Measurements from ENCODE around the gene SLIT2.

Gene SLIT2, protein sequence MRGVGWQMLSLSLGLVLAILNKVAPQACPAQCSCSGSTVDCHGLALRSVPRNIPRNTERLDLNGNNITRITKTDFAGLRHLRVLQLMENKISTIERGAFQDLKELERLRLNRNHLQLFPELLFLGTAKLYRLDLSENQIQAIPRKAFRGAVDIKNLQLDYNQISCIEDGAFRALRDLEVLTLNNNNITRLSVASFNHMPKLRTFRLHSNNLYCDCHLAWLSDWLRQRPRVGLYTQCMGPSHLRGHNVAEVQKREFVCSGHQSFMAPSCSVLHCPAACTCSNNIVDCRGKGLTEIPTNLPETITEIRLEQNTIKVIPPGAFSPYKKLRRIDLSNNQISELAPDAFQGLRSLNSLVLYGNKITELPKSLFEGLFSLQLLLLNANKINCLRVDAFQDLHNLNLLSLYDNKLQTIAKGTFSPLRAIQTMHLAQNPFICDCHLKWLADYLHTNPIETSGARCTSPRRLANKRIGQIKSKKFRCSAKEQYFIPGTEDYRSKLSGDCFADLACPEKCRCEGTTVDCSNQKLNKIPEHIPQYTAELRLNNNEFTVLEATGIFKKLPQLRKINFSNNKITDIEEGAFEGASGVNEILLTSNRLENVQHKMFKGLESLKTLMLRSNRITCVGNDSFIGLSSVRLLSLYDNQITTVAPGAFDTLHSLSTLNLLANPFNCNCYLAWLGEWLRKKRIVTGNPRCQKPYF (N-terminal part only)

DNA sequence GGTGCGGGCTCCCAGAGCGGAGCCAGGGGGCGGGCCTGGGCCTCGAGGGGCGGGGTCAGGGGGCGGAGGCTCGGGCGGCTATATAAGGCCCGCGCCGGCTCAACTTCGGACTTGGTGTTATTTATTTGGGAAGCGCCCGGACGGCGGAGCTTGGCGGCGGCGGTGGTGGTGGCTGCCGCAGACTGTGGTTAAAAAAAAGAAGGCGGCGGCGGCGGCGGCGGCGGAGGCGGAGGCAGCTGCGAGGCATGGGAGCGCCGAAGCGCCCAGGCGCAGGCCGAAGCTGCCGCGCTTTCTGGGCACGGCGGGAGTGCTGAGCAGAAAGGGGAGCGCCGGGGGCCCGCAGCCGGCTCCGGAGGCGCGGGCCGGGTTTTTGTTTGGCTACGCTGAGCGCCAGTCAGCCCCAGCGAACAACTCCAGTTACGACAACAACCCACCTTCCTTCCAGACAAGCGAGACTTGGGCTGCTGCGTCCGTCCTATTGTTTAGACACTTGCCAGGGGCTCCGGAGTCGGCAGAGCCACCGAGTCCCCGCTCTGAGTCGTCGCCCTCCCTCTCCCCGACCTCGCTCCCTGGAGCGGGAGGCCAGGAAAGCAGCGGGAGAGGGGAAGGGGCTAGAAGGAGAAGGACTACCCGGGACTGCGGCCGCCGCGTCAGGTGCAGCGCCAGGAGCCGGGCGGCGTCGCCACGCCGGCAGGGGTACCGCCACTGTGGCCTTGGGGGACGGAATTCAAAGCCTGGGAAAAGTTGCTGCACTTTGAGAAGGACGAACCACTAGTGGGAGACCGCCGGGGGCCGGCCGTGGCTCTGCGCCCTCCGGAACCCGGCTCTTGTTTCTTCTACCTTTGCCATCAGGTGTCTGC lies at the start of gene SLIT2:
Gene SLIT2 (plus strand): TSS at position 110 of the 860 bp plus-strand sequence. CDS start 1,911 bp downstream, outside the sequence.
- H3K4me1 Mint-ChIP-seq (ENCODE audit: low read depth), result peaks cover 2% of the 10 kb centered on the region
- peaks cover 54% of the 10 kb centered on the region for H3K27me3 Mint-ChIP-seq (ENCODE audit: low read depth)
- peaks cover 2% of the 10 kb centered on the region for H3K36me3 Mint-ChIP-seq (ENCODE audit: low read depth)
- H3K27ac Mint-ChIP-seq, result peak within 1 kb of the TSS; percentile 31
- peak within 1 kb of the TSS; percentile 60 for H3K4me3 Mint-ChIP-seq
- H3K9me3 Mint-ChIP-seq, result no peaks in the 10 kb centered on the region

DNA sequence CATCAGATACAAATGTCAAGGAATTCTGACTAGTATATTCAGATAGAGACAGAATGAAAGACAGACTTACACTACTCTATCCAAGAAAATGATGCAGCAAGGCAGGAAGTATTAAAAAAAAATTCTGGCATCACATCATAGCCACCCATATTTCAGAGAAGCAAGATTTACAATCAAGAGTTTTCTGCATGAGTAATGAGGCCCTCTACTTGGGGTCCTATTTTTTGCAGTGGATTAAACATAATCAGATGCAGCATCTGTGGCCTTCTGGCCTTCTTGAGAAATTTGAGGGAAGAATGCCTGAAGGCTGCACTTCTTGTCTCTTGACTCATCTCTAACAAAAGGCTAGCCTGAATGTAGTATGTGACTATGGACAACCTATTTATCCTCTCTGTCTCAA lies 48.2 kb upstream of the SLIT2 start:
- Mint-ChIP-seq H3K27me3 (ENCODE audit: low read depth) (no peaks in the 10 kb centered on the region), H3K27ac (no peak overlapping the region), H3K9me3 (no peaks in the 10 kb centered on the region), H3K36me3 (ENCODE audit: low read depth) (no peaks in the 10 kb centered on the region), H3K4me1 (ENCODE audit: low read depth) (no peaks in the 10 kb centered on the region), H3K4me3 (no peak overlapping the region)

DNA sequence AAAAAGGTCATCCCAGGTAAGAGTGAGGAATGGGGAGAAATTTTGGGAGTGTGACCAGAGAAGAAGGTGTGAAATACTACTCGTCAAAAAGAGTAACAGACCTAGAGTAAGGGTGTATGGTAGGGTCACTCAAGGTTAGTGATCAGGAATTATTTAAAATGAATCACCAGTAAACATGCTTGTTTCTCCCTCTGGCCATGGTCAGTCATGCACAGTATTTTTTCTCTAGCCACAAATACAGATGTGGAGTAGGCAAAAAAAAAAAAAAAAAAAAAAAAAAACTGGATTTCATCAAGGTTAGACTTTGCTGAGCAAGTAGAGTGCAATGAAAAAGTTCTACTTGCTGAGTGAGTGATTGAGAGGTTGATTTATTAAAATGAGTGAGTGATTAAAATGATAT lies 34.2 kb upstream of the SLIT2 start:
- no peaks in the 10 kb centered on the region for H3K27me3 Mint-ChIP-seq (ENCODE audit: low read depth)
- no peaks in the 10 kb centered on the region for H3K4me1 Mint-ChIP-seq (ENCODE audit: low read depth)
- no peaks in the 10 kb centered on the region for H3K36me3 Mint-ChIP-seq (ENCODE audit: low read depth)
- H3K9me3 Mint-ChIP-seq, result peaks cover 3% of the 10 kb centered on the region
- H3K27ac Mint-ChIP-seq, result no peak overlapping the region
- no peak overlapping the region for H3K4me3 Mint-ChIP-seq

DNA sequence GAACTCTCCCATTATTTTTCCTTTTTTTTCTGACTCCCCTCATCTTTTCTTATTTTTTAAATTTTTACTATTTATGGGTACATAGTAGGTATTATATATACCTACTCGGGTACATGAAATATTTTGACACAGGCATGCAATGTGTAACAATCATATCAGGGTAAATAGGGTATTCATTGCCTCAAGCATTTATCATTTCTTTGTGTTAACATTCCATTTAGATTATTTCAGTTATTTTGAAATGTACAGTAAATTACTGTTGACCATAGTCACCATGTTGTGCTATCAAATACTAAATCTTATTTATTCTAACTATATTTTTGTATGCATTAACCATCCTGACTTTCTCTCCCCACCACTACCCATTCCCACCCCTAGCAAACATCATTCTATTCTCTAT lies 33.8 kb upstream of the SLIT2 start:
- H3K4me1 Mint-ChIP-seq (ENCODE audit: low read depth), result no peaks in the 10 kb centered on the region
- H3K27ac Mint-ChIP-seq, result no peak overlapping the region
- H3K27me3 Mint-ChIP-seq (ENCODE audit: low read depth), result no peaks in the 10 kb centered on the region
- no peak overlapping the region for H3K4me3 Mint-ChIP-seq
- H3K9me3 Mint-ChIP-seq, result peaks cover 3% of the 10 kb centered on the region
- no peaks in the 10 kb centered on the region for H3K36me3 Mint-ChIP-seq (ENCODE audit: low read depth)

DNA sequence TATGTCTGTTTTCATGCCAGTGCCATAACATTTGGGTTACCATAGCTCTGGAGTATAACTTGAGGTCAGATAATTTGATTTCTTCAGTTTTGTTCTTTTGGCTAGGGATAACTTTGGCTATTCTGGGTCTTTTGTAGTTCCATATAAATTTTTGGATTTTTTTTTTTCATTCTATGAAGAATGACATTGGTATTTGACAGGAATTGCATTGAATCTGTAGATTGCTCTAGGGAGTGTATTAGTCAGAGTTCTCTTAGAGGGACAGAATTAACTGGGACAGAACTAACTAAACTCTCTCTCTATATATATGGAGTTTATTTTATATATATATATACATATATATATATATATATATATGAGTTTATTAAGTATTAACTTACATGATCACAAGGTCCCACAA lies 32.2 kb upstream of the SLIT2 start:
- no peaks in the 10 kb centered on the region for H3K27me3 Mint-ChIP-seq (ENCODE audit: low read depth)
- H3K27ac Mint-ChIP-seq, result no peak overlapping the region
- no peak overlapping the region for H3K4me3 Mint-ChIP-seq
- no peaks in the 10 kb centered on the region for H3K4me1 Mint-ChIP-seq (ENCODE audit: low read depth)
- peaks cover 11% of the 10 kb centered on the region for H3K9me3 Mint-ChIP-seq
- no peaks in the 10 kb centered on the region for H3K36me3 Mint-ChIP-seq (ENCODE audit: low read depth)

DNA sequence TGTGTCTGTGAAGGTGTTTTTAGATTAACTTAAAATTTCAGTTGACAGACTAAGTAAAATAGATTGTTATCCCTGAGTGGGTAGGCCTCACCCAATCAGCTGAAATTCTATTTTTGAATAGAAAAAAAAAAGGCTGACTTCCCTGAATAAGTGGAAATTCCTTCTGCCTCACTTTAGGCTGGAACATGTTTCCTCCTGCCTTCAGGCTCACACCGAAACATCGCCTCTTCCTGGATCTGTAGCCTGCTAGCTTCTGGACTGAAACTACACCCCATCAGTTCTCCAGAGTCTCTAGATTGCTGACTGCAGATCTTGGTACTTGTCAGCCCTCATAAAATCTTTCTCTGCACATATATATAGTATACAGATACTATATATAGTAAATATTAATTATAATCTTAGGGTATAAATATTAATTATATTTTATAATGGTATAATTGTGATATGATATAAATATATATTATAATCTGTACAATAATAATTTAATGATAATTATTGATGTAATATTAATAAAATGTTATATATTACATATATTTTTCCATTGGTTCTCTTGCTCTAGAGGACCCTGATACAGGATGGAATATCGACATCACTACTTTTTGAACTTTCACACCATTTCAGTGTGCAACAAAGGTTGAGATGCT lies 13.7 kb upstream of the SLIT2 start:
- Mint-ChIP-seq H3K27ac (no peak overlapping the region), H3K36me3 (ENCODE audit: low read depth) (no peaks in the 10 kb centered on the region), H3K9me3 (no peaks in the 10 kb centered on the region), H3K4me1 (ENCODE audit: low read depth) (no peaks in the 10 kb centered on the region), H3K27me3 (ENCODE audit: low read depth) (no peaks in the 10 kb centered on the region), H3K4me3 (no peak overlapping the region)

DNA sequence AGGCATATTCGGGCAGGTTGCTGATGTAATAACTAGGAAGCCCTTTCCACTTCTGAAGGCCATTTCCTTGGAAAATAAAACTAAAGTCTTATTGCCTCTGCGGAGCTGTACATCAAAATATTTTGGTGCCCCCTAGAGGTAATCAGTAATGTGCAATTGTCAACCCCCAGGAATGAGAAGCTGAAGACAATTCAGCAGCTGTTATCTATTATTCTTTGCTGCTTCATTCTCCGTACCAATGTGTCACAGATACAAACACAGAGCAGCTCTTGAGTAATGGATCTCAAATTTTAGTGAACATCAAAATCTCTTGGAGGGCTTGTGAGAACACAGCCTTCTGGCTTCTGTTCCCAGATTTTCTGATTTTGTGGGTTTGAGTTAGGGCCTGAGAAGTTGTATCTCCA lies 3.5 kb upstream of the SLIT2 start:
- no peak overlapping the region for H3K4me3 Mint-ChIP-seq
- H3K4me1 Mint-ChIP-seq (ENCODE audit: low read depth), result peaks cover 2% of the 10 kb centered on the region
- H3K27ac Mint-ChIP-seq, result no peak overlapping the region
- no peaks in the 10 kb centered on the region for H3K9me3 Mint-ChIP-seq
- peaks cover 22% of the 10 kb centered on the region for H3K27me3 Mint-ChIP-seq (ENCODE audit: low read depth)
- no peaks in the 10 kb centered on the region for H3K36me3 Mint-ChIP-seq (ENCODE audit: low read depth)

DNA sequence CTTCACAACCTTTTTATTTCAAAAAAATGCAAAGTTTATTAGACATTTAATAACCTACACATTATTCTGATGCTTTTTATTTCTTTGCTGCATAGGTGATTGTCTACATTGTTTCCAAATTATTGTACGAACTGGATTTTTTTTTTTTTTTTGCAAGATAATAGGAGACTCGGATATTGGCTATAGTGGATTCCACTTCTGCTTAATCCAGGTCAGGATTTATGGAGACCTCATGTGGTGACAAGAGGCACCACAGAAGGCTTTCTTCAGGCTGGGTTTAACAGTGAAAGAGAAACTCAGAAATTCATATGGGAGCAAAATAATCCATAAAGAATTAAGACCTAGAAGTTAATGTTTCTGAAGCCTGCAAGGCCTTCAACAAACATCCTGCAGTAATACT lies 2.4 kb upstream of the SLIT2 start:
- H3K27me3 Mint-ChIP-seq (ENCODE audit: low read depth), result peaks cover 33% of the 10 kb centered on the region
- H3K4me1 Mint-ChIP-seq (ENCODE audit: low read depth), result peaks cover 2% of the 10 kb centered on the region
- H3K9me3 Mint-ChIP-seq, result no peaks in the 10 kb centered on the region
- H3K36me3 Mint-ChIP-seq (ENCODE audit: low read depth), result no peaks in the 10 kb centered on the region
- no peak overlapping the region for H3K4me3 Mint-ChIP-seq
- no peak overlapping the region for H3K27ac Mint-ChIP-seq

DNA sequence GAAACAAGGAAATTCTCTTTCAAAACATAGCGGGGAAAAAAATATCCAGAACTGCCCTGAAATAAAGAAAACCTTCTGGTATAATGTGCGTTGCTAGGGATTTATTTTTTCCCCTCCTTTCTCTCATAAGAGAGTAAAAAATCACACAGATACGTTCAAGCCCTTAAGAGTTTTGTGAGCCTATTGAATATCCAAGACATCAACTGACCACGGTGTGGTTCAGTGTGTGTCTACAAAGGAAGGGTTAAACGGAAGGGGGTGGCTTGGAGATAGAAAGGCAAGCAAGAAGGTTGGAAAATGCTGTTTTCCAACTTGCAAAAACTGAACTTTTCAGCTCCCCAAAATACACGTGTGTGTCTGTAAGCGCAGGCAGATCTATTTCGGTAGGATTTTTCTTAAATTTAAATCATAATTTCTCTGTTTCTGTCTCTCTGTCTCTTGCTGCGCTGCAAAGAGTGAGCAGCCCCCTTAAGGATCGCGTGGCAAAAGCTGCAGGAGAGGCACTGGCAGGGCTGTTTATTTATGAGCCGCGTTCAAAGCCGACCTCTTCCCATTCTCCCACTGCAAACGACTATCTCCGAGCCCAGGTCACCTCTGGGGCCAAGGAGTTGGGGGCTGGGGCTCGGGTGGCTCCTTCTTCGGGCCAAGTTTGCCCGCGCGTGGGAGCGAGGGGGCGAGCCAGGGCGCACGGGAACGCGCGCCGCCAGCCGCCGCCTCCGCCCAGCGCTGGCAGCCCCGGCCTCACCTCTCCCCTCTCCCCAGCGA lies 492 bp upstream of the SLIT2 start:
- H3K4me3 Mint-ChIP-seq, result no peak overlapping the region
- H3K27ac Mint-ChIP-seq, result no peak overlapping the region
- H3K36me3 Mint-ChIP-seq (ENCODE audit: low read depth), result peaks cover 2% of the 10 kb centered on the region
- peaks cover 2% of the 10 kb centered on the region for H3K4me1 Mint-ChIP-seq (ENCODE audit: low read depth)
- H3K9me3 Mint-ChIP-seq, result no peaks in the 10 kb centered on the region
- H3K27me3 Mint-ChIP-seq (ENCODE audit: low read depth), result peaks cover 49% of the 10 kb centered on the region

DNA sequence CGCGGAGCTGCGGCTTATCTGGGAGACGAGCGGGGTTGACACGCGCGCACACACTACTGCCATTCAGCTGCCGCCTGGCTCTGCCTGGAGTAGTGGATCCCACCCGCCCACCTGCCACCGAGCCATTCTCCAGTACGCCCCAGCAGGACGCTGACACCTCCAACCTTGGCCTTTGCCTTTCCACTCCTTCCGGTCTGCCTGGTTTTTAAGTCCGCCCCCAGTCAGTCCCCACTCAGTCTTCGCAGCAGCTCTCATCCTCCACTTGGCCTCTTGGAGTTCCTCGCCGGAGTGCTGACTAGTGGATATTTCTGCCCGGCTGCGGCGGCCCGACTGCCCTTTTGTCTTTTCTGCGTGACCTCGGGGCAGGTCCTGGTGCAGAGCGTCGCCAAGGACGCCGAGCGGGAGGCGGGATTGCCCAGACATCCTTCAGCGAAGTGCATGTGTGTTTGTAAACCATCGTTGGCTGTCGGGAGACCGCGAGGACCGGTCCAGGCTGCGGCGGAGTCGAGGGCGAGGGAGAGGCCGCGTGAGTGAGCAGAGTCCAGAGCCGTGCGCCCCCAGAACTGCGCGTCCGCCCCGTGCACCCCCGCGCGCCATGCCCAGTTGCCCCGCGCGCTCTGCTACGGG lies 1.1 kb downstream of the SLIT2 start:
- Mint-ChIP-seq H3K27ac (peak overlapping the region; percentile 31), H3K4me1 (ENCODE audit: low read depth) (peaks cover 2% of the 10 kb centered on the region), H3K36me3 (ENCODE audit: low read depth) (peaks cover 2% of the 10 kb centered on the region), H3K9me3 (no peaks in the 10 kb centered on the region), H3K4me3 (peak overlapping the region; percentile 60), H3K27me3 (ENCODE audit: low read depth) (peaks cover 54% of the 10 kb centered on the region)

DNA sequence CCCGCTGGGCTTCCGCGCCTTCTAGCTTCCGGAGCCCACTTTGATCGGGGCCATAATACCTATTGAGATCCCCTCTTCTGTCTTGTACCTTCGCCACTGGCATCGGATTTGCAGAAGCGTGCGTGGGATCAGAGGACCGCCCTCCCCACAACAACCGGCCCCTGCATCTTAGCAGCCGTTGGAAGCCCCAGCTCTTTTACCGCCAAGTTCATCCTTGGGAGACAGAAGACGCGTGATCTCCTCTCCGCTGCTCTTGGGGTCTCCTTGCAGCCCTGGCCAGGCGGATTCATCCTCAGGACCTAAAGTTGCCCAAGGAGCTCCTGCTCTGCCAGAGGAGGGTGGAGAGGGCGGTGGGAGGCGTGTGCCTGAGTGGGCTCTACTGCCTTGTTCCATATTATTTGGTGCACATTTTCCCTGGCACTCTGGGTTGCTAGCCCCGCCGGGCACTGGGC lies 1.6 kb downstream of the SLIT2 start:
- Mint-ChIP-seq H3K9me3 (no peaks in the 10 kb centered on the region), H3K36me3 (ENCODE audit: low read depth) (peaks cover 2% of the 10 kb centered on the region), H3K4me1 (ENCODE audit: low read depth) (peaks cover 2% of the 10 kb centered on the region), H3K27ac (no peak overlapping the region), H3K27me3 (ENCODE audit: low read depth) (peaks cover 54% of the 10 kb centered on the region), H3K4me3 (no peak overlapping the region)

DNA sequence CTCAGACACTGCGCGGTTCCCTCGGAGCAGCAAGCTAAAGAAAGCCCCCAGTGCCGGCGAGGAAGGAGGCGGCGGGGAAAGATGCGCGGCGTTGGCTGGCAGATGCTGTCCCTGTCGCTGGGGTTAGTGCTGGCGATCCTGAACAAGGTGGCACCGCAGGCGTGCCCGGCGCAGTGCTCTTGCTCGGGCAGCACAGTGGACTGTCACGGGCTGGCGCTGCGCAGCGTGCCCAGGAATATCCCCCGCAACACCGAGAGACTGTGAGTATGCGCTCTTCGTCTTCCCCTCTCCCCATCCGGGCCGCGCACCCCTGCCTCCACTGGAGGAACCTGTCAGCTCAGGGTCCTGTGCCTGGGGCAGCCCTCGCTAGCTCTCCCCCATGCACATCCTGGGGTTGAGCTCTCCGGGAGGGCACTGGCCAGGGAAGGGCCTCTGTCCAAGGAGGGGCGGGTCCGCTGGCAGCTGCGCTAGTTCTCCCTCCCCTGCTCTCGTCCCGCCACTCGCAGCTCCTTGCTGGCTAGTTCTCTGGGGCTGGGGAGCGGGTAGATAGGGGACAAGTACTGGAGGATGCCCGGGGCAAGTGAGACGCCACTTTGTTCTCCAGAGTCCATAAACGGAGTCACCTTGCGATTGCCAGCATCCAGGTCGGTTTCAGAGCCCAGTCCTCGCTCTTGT lies 2.2 kb downstream of the SLIT2 start:
- peaks cover 54% of the 10 kb centered on the region for H3K27me3 Mint-ChIP-seq (ENCODE audit: low read depth)
- no peaks in the 10 kb centered on the region for H3K9me3 Mint-ChIP-seq
- H3K36me3 Mint-ChIP-seq (ENCODE audit: low read depth), result peaks cover 2% of the 10 kb centered on the region
- H3K4me3 Mint-ChIP-seq, result no peak overlapping the region
- H3K4me1 Mint-ChIP-seq (ENCODE audit: low read depth), result peaks cover 2% of the 10 kb centered on the region
- H3K27ac Mint-ChIP-seq, result no peak overlapping the region

Measured in T-helper 1 cell treated with Interleukin-12 subunit alpha and Interleukin-12 subunit beta and Interleukin-4 antibody, amounts not matched to agents 30 μg/mL and 1 μg/mL, for 36 hours (primary cell).